Right cardiac atrium (tissue), 5 donors: Measurements from ENCODE around the gene MAML3. TPM values are rescaled to one million over a fixed set of nuclear protein-coding genes. Genes with fewer than 3 reads are reported as not detected.

Source experiments
- ATAC-seq, 2 donors: fragments of 200-7000 bp; cut with Tn5 transposase; one replicate each; pipeline versions ENCODE4 v1.8.0 to v1.9.1; 2020; ENCODE audit warnings: moderate library complexity in 2 of 2, mild to moderate bottlenecking in 1 of 2
- DNase-seq, 3 donors: peaks; one replicate each; pipeline ENCODE4 v3.0.0-alpha.2; 2020
- H3K27ac ChIP-seq: one replicate; pipeline ENCODE4 v1.5.1; 2013; ENCODE audit warnings: mild to moderate bottlenecking, low read length, control low read depth, moderate library complexity
- H3K27me3 ChIP-seq: one replicate; pipeline ENCODE4 v1.6.1; 2013; ENCODE audit not compliant: control insufficient read depth, insufficient read depth
- H3K4me1 ChIP-seq: one replicate; pipeline ENCODE4 v1.6.1; 2013; ENCODE audit warnings: low read length; ENCODE audit not compliant: control insufficient read depth, insufficient read depth
- H3K4me3 ChIP-seq: one replicate; pipeline ENCODE4 v1.5.1; 2013; ENCODE audit warnings: low read length, control low read depth
- H3K9me3 ChIP-seq: one replicate; pipeline ENCODE4 v1.6.1; 2013; ENCODE audit warnings: low read length; ENCODE audit not compliant: control insufficient read depth
- WGBS: extraction: QIAGEN DNeasy Blood & Tissue Kit; methylation state at CpG from one replicate; pipeline ENCODE4 v1.1.7; 2013; 5-methylcytosine and 5-hydroxymethylcytosine counted together
- intact Hi-C, 4 donors: fragments of 100-400 bp; cut with DNase I; formaldehyde crosslinking; loops; one replicate each; pipeline versions ENCODE4 v1.11.0 to v1.14.0; 2022 to 2023
- polyA plus RNA-seq: library from polyadenylated mRNA; stranded (reverse); fragments of 200-250 nt; gene quantifications from one replicate; pipeline ENCODE4 v1.2.3, GENCODE V29; 2013
- total RNA-seq, 4 donors: library from RNA; stranded (reverse); fragmentation: NEBNext Ultra II Directional; extraction: Animal tissue kit (Norgen Biotek cat#: 25700); gene quantifications; one replicate each; pipeline ENCODE4 v1.2.1, GENCODE V29; 2021
- donor health status: healthy with polysubstance abuse.
- donor health status: DM: no; HTN: yes; CAD: no.
- donor health status: DM: no; HTN: no; CAD: no.
- donor health status: DM: no; HTN: yes; CAD: no; lungs with severe emphysema.
- donor health status: DM: yes; HTN: yes; CAD: no.

The MAML3 gene
- total and polyA plus RNA-seq, 5 donors, result 1.6 to 4.2 (median 3.2) TPM

- Histone ChIP-seq H3K9me3 (no peaks in the 10 kb centered on the region), H3K27ac (no peak overlapping the region), H3K27me3 (no peaks in the 10 kb centered on the region), H3K4me3 (no peak overlapping the region), H3K4me1 (no peaks in the 10 kb centered on the region)
- WGBS, result 88% methylated on average over 1 of the region's 1 CpG
- DNase-seq, result no peak
- ATAC-seq, result no peak
- intact Hi-C loops, result no loop called here
Measured at GRCh38 chr4:140000232-140000631, 153.8 kb downstream of the MAML3 start.

- peak in 1 of 3 donors; percentile 60 for DNase-seq
- peak; percentile 59 to 95 for ATAC-seq
- Histone ChIP-seq H3K4me1 (peaks cover 3% of the 10 kb centered on the region), H3K9me3 (no peaks in the 10 kb centered on the region), H3K4me3 (no peak overlapping the region), H3K27me3 (no peaks in the 10 kb centered on the region), H3K27ac (no peak overlapping the region)
- WGBS, result 66% methylated on average over 17 of the region's 17 CpGs
- intact Hi-C loops, result no loop called here
Measured at GRCh38 chr4:139988863-139989765, 164.9 kb downstream of the MAML3 start.

DNA sequence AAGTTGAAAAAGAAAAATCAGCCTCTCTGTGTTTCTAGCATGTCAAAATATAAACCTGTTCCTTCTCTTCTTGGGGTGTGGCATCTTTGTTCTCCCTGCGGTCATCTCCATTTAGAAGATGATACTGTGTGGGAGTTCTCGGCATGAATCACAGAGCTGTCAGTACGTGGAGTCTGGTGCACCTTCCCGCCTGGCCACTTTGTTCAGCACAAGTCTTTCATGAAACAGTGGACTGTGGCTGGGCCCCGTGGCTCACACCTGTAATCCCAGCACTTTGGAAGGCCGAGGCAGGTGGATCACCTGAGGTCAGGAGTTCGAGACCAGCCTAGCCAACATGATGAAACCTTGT, 166.5 kb downstream of the MAML3 start:
- intact Hi-C loops, result no loop called here
- 81% methylated on average over 7 of the region's 7 CpGs for WGBS
- Histone ChIP-seq H3K9me3 (no peaks in the 10 kb centered on the region), H3K4me3 (no peak overlapping the region), H3K27ac (no peak overlapping the region), H3K27me3 (no peaks in the 10 kb centered on the region), H3K4me1 (peaks cover 4% of the 10 kb centered on the region)
- DNase-seq, result no peak
- ATAC-seq, result no peak

DNA sequence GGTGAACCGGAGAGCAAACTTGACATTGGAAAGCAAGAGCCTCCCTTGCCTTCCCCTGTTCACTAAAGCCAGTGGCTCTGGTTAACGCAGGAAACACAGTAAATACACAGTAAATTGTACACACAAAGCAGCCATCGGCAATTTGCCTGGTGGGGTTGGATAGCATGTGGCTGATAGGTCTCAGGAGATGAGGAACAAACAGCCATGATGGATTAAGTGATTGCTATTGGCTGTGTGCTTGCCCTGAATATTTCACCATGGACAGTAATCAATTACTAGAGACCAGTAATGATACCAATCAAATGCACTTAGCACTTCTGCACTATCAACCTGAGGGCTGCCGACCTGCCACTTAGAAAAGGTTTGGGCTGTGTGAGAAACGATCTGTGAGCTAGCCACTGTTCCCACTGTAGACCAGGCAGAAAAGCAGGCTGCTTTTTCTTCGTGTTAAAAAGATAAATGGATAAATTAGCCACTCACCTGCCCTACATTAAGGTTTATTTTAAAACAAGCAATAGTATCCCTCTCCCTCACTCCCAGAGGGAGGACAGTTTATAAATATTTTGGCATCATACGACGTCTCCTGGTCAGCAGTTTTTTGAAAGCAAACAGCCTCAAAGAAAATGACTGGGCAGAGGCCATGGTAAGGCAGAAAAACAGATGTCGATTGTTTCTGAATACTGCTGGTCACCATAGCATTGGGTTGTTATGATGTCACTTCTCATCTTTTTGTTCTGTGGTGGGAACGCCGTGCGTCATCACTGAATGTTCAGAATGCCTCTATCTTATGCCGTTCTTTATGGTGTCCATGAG, 167.1 kb downstream of the MAML3 start:
- DNase-seq (no peak), ATAC-seq (no peak)
- H3K4me3 ChIP-seq, result no peak overlapping the region
- intact Hi-C loops, result no loop called here
- H3K27me3 ChIP-seq, result no peaks in the 10 kb centered on the region
- no peak overlapping the region for H3K27ac ChIP-seq
- H3K9me3 ChIP-seq, result no peaks in the 10 kb centered on the region
- WGBS, result 54% methylated on average over 13 of the region's 13 CpGs
- H3K4me1 ChIP-seq, result peaks cover 4% of the 10 kb centered on the region

DNA sequence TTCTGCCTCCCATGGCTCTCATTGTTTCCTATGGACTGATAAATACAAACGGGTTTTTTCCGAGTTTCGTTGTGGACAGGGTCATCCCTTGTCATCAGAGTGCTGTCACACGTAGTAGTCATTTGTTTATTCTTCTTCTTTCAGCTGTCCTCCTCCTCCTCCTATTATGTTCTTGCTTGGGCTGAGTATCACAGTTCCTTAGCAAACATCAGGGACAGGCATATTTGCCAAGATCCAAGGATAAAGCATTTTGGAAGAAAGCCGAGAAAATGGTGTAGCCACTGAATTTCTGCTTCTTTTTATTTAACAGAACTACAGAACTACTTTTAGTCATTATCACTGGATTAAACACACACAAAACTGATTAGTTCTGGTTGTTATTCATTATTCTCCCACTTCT, 167.9 kb downstream of the MAML3 start:
- no peaks in the 10 kb centered on the region for H3K9me3 ChIP-seq
- no peak for DNase-seq
- 75% methylated on average over 5 of the region's 5 CpGs for WGBS
- no peak overlapping the region for H3K27ac ChIP-seq
- peaks cover 4% of the 10 kb centered on the region for H3K4me1 ChIP-seq
- no peaks in the 10 kb centered on the region for H3K27me3 ChIP-seq
- ATAC-seq, result no peak
- intact Hi-C loops, result no loop called here
- no peak overlapping the region for H3K4me3 ChIP-seq

- DNase-seq, result no peak
- no peak overlapping the region for H3K27ac ChIP-seq
- intact Hi-C loops, result no loop called here
- no peak overlapping the region for H3K4me3 ChIP-seq
- ATAC-seq, result no peak
- H3K27me3 ChIP-seq, result no peaks in the 10 kb centered on the region
- peaks cover 4% of the 10 kb centered on the region for H3K4me1 ChIP-seq
- H3K9me3 ChIP-seq, result no peaks in the 10 kb centered on the region
Measured at GRCh38 chr4:139985401-139985800, 168.6 kb downstream of the MAML3 start.

DNA sequence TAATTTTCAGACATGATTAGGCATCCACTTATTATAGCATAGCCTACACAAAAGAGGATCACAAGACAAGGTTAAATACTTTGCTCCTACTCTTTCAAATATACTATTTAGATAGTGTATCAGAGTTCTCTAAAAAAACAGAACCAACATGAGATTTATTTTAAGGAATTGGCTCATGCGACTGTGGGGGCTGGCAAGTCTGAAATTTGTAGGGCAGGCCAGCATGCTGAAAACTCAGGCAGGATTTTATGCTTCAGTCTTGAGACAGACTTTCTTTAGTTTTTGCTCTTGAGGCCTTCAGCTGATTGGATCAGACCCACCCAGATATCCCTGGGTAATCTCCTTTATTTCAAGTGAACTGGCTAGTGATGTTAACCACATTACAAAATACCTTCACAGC, 169.5 kb downstream of the MAML3 start:
- Histone ChIP-seq H3K27ac (no peak overlapping the region), H3K9me3 (no peaks in the 10 kb centered on the region), H3K4me1 (peaks cover 4% of the 10 kb centered on the region), H3K27me3 (no peaks in the 10 kb centered on the region), H3K4me3 (no peak overlapping the region)
- WGBS, result 41% methylated on average over 1 of the region's 1 CpG
- DNase-seq (no peak), ATAC-seq (no peak)
- intact Hi-C loops, result no loop called here

- peaks cover 1% of the 10 kb centered on the region for H3K4me1 ChIP-seq
- intact Hi-C loops, result no loop called here
- no peak for ATAC-seq
Measured at GRCh38 chr4:139978692-139979091, 175.3 kb downstream of the MAML3 start.

DNA sequence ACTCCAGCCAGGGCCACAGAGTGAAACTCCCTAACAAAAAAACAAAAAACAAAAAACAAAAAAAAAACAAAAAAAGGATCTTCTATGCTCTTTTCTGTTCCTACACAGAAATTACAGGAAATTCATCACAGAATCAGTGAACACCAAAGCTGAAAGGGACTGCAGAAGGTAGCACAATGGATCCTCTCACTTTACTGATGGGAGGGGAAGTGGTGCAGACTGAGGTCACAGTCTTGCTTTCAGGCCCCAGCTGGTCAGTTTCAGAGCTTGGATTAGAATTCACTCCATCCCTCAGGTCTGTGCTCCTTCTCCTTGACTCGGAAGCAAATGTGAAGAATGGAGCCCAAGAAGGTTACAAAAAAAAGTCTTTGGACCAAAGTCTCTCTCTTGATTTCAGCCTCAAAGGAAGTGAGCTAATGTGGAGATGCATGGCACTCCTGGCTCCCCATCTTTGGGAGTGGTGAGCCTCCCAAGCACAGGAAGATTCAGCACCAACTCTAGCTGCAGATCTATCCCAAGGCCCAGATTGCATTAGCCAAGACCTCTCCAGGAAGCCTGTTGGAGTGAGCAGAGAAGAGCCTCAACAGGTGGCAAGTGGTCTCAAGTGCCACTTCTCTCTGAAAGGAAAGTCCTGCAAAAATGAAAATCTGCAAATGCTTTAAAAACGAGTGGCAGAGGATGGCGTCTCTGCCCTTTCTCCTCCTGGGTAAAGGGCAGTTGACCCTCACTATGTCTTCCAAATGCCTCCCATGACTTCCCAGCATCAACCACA, 176.0 kb downstream of the MAML3 start:
- Histone ChIP-seq H3K4me1 (peaks cover 1% of the 10 kb centered on the region), H3K4me3 (no peak overlapping the region), H3K27ac (no peak overlapping the region), H3K27me3 (no peaks in the 10 kb centered on the region), H3K9me3 (no peaks in the 10 kb centered on the region)
- WGBS, result 89% methylated on average over 3 of the region's 3 CpGs
- no peak for ATAC-seq
- intact Hi-C loops, result no loop called here
- DNase-seq, result no peak

More at GRCh38 chr4:139978692-139979091, 175.3 kb downstream of the MAML3 start:
- no peak for DNase-seq
- H3K4me3 ChIP-seq, result no peak overlapping the region
- 81% methylated on average over 2 of the region's 2 CpGs for WGBS
- H3K27me3 ChIP-seq, result no peaks in the 10 kb centered on the region
- no peak overlapping the region for H3K27ac ChIP-seq
- no peaks in the 10 kb centered on the region for H3K9me3 ChIP-seq

DNA sequence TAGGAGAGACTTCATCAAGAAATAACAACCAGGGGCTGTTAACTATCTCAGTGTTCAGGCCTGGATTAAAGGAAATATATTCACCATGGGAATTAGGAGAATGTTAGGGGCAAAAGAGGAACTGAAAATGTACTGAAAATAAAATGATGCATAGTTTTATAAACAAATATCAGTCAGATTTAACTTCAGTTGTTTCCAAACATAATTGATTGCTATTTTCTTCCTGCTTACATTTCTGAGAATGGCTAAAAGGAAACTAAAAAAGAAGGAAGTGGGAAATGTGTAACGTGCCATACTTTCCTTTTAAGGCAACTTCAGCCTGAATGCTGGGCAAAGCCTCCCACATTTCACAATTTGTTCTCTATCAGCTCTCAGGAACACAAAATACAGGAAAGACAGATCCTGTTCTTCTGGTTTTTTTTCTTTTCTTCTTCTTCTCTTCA, 178.1 kb downstream of the MAML3 start:
- Histone ChIP-seq H3K27me3 (no peaks in the 10 kb centered on the region), H3K9me3 (no peaks in the 10 kb centered on the region), H3K4me1 (peaks cover 1% of the 10 kb centered on the region), H3K4me3 (no peak overlapping the region), H3K27ac (no peak overlapping the region)
- intact Hi-C loops, result no loop called here
- WGBS, result 23% methylated on average over 1 of the region's 1 CpG
- DNase-seq (no peak), ATAC-seq (peak; percentile 81 to 83)

- Histone ChIP-seq H3K4me3 (no peak overlapping the region), H3K27me3 (no peaks in the 10 kb centered on the region), H3K9me3 (no peaks in the 10 kb centered on the region), H3K27ac (no peak overlapping the region), H3K4me1 (peaks cover 1% of the 10 kb centered on the region)
- intact Hi-C loops, result no loop called here
- ATAC-seq (no peak), DNase-seq (no peak)
Measured at GRCh38 chr4:139973616-139974015, 180.4 kb downstream of the MAML3 start.
